SU-DHL-6 (cell line): ENCODE results near the gene CARD9.

Experiments used
- H2AFZ ChIP-seq: fragments of 200-600 bp; sonication (generic); 2 replicates; pipeline ENCODE4 v1.6.1; 2014; ENCODE audit warnings: low read depth, mild to moderate bottlenecking, moderate library complexity, mixed read lengths, antibody characterized with exemption, low read length; ENCODE audit not compliant: severe bottlenecking
- H3F3A ChIP-seq: fragments of 200-600 bp; shearing (Covaris generic); 2 replicates; pipeline ENCODE4 v1.6.0; 2016; ENCODE audit warnings: antibody characterized with exemption, mild to moderate bottlenecking; ENCODE audit not compliant: insufficient read depth
- H3K27ac ChIP-seq: fragments of 200-600 bp; sonication (generic); 2 replicates; pipeline ENCODE4 v1.5.1; 2016; ENCODE audit warnings: low read depth, mild to moderate bottlenecking, low read length, moderate library complexity, mixed read lengths
- H3K27me3 ChIP-seq: fragments of 200-600 bp; sonication (generic), shearing (Covaris generic); 2 replicates; pipeline ENCODE4 v1.6.0; 2014; ENCODE audit warnings: mild to moderate bottlenecking, low read length
- H3K36me3 ChIP-seq: fragments of 200-600 bp; sonication (generic); 2 replicates; pipeline ENCODE4 v1.6.1; 2014; ENCODE audit warnings: mild to moderate bottlenecking, low read length, mixed read lengths
- H3K4me2 ChIP-seq: fragments of 300-600, 200-600 bp; shearing (Covaris generic), sonication (generic); 2 replicates; pipeline ENCODE4 v1.6.0; 2014; ENCODE audit warnings: low read length, low read depth, mild to moderate bottlenecking; ENCODE audit not compliant: poor library complexity, severe bottlenecking
- H3K4me3 ChIP-seq: fragments of 200-600 bp; sonication (generic); 2 replicates; pipeline ENCODE4 v1.5.1; 2014; ENCODE audit warnings: antibody characterized with exemption, low read length, mild to moderate bottlenecking, mixed read lengths; ENCODE audit not compliant: insufficient read depth, poor library complexity, severe bottlenecking
- H3K79me2 ChIP-seq: fragments of 200-600 bp; sonication (generic); 2 replicates; pipeline ENCODE4 v1.6.1; 2014; ENCODE audit warnings: mild to moderate bottlenecking, low read length, moderate library complexity; ENCODE audit not compliant: insufficient read depth
- H3K9ac ChIP-seq: fragments of 200-600 bp; sonication (generic); 2 replicates; pipeline ENCODE4 v1.7.0; 2014; ENCODE audit warnings: mild to moderate bottlenecking, low read length
- H3K9me2 ChIP-seq: fragments of 200-600 bp; sonication (generic); replicated peaks from 2 replicates; pipeline ENCODE4 v1.6.1; 2014; ENCODE audit warnings: low read length; ENCODE audit not compliant: insufficient read depth
- H3K9me3 ChIP-seq: fragments of 200-600 bp; sonication (generic); 2 replicates; pipeline ENCODE4 v1.6.1; 2014; ENCODE audit warnings: low read length, mixed read lengths; ENCODE audit not compliant: insufficient read depth
- H4K20me1 ChIP-seq: fragments of 200-600 bp; sonication (generic); 2 replicates; pipeline ENCODE4 v1.6.1; 2014; ENCODE audit warnings: low read depth, mild to moderate bottlenecking, antibody characterized with exemption, low read length, moderate library complexity, mixed read lengths
- CTCF ChIP-seq: fragments of 200-600 bp; sonication (generic); IDR thresholded peaks from one replicate; pipeline ENCODE4 v1.5.1; 2017; ENCODE audit warnings: antibody characterized with exemption, mild to moderate bottlenecking, low read length, moderate library complexity; ENCODE audit not compliant: insufficient read depth, poor library complexity, severe bottlenecking
- EZH2phosphoT487 ChIP-seq: fragments of 200-600 bp; sonication (generic), shearing (Covaris generic); conservative IDR thresholded peaks from 2 replicates; pipeline ENCODE4 v1.6.1; 2018; ENCODE audit warnings: mild to moderate bottlenecking, antibody characterized with exemption, low read length, moderate library complexity, mixed read lengths

The CARD9 gene

GRCh38 chr9:136333486-136333885 lies 40.0 kb downstream of the CARD9 start:
- H3K9ac ChIP-seq, result no peak overlapping the region
- H3K4me3 ChIP-seq, result no peak overlapping the region
- no peak overlapping the region for H2AFZ ChIP-seq
- no peak overlapping the region for H3K27ac ChIP-seq
- no peaks in the 10 kb centered on the region for H3F3A ChIP-seq
- no peaks in the 10 kb centered on the region for H4K20me1 ChIP-seq
- H3K9me3 ChIP-seq, result no peaks in the 10 kb centered on the region
- no peaks in the 10 kb centered on the region for H3K27me3 ChIP-seq
- no peaks in the 10 kb centered on the region for H3K36me3 ChIP-seq
- no peak for TF ChIP-seq EZH2phosphoT487
- TF ChIP-seq CTCF, result no peak
- H3K4me2 ChIP-seq, result no peak overlapping the region
- H3K9me2 ChIP-seq, result no peaks in the 10 kb centered on the region
- H3K79me2 ChIP-seq, result no peaks in the 10 kb centered on the region

- Histone ChIP-seq H3F3A (no peaks in the 10 kb centered on the region), H3K27ac (no peak overlapping the region), H3K4me2 (no peak overlapping the region), H3K9me2 (no peaks in the 10 kb centered on the region), H2AFZ (no peak overlapping the region), H3K9me3 (no peaks in the 10 kb centered on the region), H3K36me3 (no peaks in the 10 kb centered on the region), H3K27me3 (no peaks in the 10 kb centered on the region), H3K9ac (no peak overlapping the region), H4K20me1 (no peaks in the 10 kb centered on the region), H3K79me2 (no peaks in the 10 kb centered on the region), H3K4me3 (no peak overlapping the region)
- no peak for TF ChIP-seq EZH2phosphoT487
- no peak for TF ChIP-seq CTCF
These were observed 40.4 kb downstream of the CARD9 start for GRCh38 chr9:136333045-136333444.

DNA sequence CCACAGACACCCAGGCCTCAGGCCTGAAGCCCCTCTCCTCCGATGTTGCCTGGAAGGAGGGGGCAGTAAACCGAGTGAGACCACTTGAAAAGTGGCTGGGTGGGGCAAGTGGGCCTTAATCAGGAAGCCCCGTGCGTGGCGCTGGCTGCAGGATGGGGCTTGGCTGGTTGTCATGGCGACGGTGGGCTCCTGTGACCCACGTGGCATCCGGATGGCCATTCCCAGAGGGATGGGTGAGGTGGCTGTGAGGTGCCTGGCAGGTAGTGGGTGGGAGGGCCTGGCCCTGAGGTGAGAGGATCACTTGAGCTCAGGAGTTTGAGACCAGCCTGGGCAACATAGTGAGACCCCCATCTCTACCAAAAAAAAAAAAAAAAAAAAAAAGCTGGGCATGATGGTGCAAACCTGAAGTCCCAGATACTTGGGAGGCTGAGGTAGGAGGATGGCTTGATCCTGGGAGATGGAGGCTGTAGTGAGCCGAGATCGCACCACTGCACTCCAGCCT lies 40.9 kb downstream of the CARD9 start:
- no peak overlapping the region for H2AFZ ChIP-seq
- H3K36me3 ChIP-seq, result no peaks in the 10 kb centered on the region
- no peaks in the 10 kb centered on the region for H3K27me3 ChIP-seq
- no peaks in the 10 kb centered on the region for H3K9me2 ChIP-seq
- H3F3A ChIP-seq, result no peaks in the 10 kb centered on the region
- H3K9ac ChIP-seq, result no peak overlapping the region
- no peak overlapping the region for H3K27ac ChIP-seq
- TF ChIP-seq EZH2phosphoT487 (no peak), CTCF (no peak)
- H4K20me1 ChIP-seq, result no peaks in the 10 kb centered on the region
- no peaks in the 10 kb centered on the region for H3K9me3 ChIP-seq
- no peak overlapping the region for H3K4me3 ChIP-seq
- H3K79me2 ChIP-seq, result no peaks in the 10 kb centered on the region
- no peak overlapping the region for H3K4me2 ChIP-seq
